ENCODE data around the gene ADM5.

- TF ChIP-seq CTCF (IDR thresholded peaks at IDR 0.05; ENCODE audit: insufficient read depth, low read length) = no peak
- no peak for TF ChIP-seq SPI1 (IDR thresholded peaks at IDR 0.05; ENCODE audit: borderline replicate concordance, low read depth)
- TF ChIP-seq GABPA (IDR thresholded peaks at IDR 0.05; ENCODE audit: low read depth) = no peak
Observed at GRCh38 chr19:49682274-49682673, 7.1 kb upstream of the ADM5 start.
